Neuronal stem cell (in vitro differentiated cells): ENCODE results near the gene TRANK1.

ENCODE experiments used
- DNase-seq: peaks from one replicate; pipeline ENCODE4 v3.0.0-alpha.2; 2013; ENCODE audit warnings: low spot score
- H2AFZ ChIP-seq: one replicate; pipeline ENCODE4 v1.6.1; 2013; ENCODE audit warnings: mild to moderate bottlenecking, low read length, inconsistent platforms
- H2AK5ac ChIP-seq: 2 replicates; pipeline ENCODE4 v1.6.1; 2013; ENCODE audit warnings: low read depth, mild to moderate bottlenecking, inconsistent platforms, low read length, moderate library complexity, mixed read lengths
- H2BK120ac ChIP-seq: 2 replicates; pipeline ENCODE4 v1.6.1; 2013; ENCODE audit warnings: low read depth, mild to moderate bottlenecking, inconsistent platforms, low read length, moderate library complexity, mixed read lengths
- H2BK12ac ChIP-seq: one replicate; pipeline ENCODE4 v1.6.1; 2013; ENCODE audit warnings: low read length, inconsistent platforms
- H2BK15ac ChIP-seq: 2 replicates; pipeline ENCODE4 v1.6.1; 2013; ENCODE audit warnings: mild to moderate bottlenecking, low read length, inconsistent platforms, mixed read lengths
- H2BK5ac ChIP-seq: one replicate; pipeline ENCODE4 v1.6.1; 2013; ENCODE audit warnings: inconsistent platforms, mild to moderate bottlenecking, low read length, moderate library complexity
- H3K14ac ChIP-seq: one replicate; pipeline ENCODE4 v1.6.1; 2013; ENCODE audit warnings: low read length, inconsistent platforms
- H3K18ac ChIP-seq: 2 replicates; pipeline ENCODE4 v1.6.1; 2013; ENCODE audit warnings: low read length, inconsistent platforms
- H3K23ac ChIP-seq: 2 replicates; pipeline ENCODE4 v1.6.1; 2013; ENCODE audit warnings: low read depth, mild to moderate bottlenecking, mixed read lengths, low read length, inconsistent platforms; ENCODE audit not compliant: poor library complexity
- H3K27ac ChIP-seq: replicated peaks from 3 replicates; pipeline ENCODE4 v1.5.1; 2013; ENCODE audit warnings: low read length, inconsistent platforms
- H3K27me3 ChIP-seq, 3 experiments: 2 replicates each; pipeline ENCODE4 v1.6.1; 2013; ENCODE audit warnings: low read length in 3 of 3, mild to moderate bottlenecking in 2 of 3, inconsistent platforms in 1 of 3, low read depth in 1 of 3, mixed read lengths in 1 of 3, moderate library complexity in 1 of 3; ENCODE audit not compliant: control insufficient read depth in 3 of 3, insufficient read depth in 3 of 3
- H3K36me3 ChIP-seq, 2 donors: replicated peaks in 1 of 2; 2 replicates each; pipeline ENCODE4 v1.6.1; 2013; ENCODE audit warnings: low read length in 2 of 2; ENCODE audit not compliant: control insufficient read depth in 2 of 2, insufficient read depth in 2 of 2
- H3K4ac ChIP-seq: 2 replicates; pipeline ENCODE4 v1.6.1; 2013; ENCODE audit warnings: inconsistent platforms, mild to moderate bottlenecking, low read length, moderate library complexity
- H3K4me1 ChIP-seq, 2 donors: 1 replicate in 1 of 2; 2 replicates in 1 of 2; pipeline ENCODE4 v1.6.1; 2013; ENCODE audit warnings: low read length in 2 of 2, low read depth in 1 of 2; ENCODE audit not compliant: control insufficient read depth in 2 of 2, insufficient read depth in 1 of 2
- H3K4me2 ChIP-seq: one replicate; pipeline ENCODE4 v1.6.1; 2013; ENCODE audit warnings: mild to moderate bottlenecking, low read length, inconsistent platforms; ENCODE audit not compliant: insufficient read depth, poor library complexity, severe bottlenecking
- H3K4me3 ChIP-seq, 2 donors: 2 replicates each; pipeline ENCODE4 v1.5.1; 2013; ENCODE audit warnings: low read length in 2 of 2, mild to moderate bottlenecking in 2 of 2, inconsistent platforms in 1 of 2, moderate library complexity in 1 of 2
- H3K79me1 ChIP-seq: one replicate; pipeline ENCODE4 v1.6.1; 2013; ENCODE audit warnings: low read depth, mild to moderate bottlenecking, inconsistent platforms, low read length, moderate library complexity
- H3K9ac ChIP-seq: one replicate; pipeline ENCODE4 v1.6.1; 2013; ENCODE audit warnings: mild to moderate bottlenecking, low read depth, low read length, inconsistent platforms; ENCODE audit not compliant: poor library complexity
- H3K9me3 ChIP-seq, 2 donors: replicated peaks in 1 of 2; 2 replicates each; pipeline versions ENCODE3 to v1.6.1; 2013; ENCODE audit warnings: low read length in 2 of 2, mild to moderate bottlenecking in 2 of 2, inconsistent platforms in 1 of 2, low read depth in 1 of 2, mixed read lengths in 1 of 2, moderate library complexity in 1 of 2; ENCODE audit not compliant: control insufficient read depth in 2 of 2, insufficient read depth in 1 of 2
- H4K8ac ChIP-seq: one replicate; pipeline ENCODE4 v1.6.1; 2013; ENCODE audit warnings: low read depth, mild to moderate bottlenecking, inconsistent platforms, low read length, moderate library complexity
- H4K91ac ChIP-seq: one replicate; pipeline ENCODE4 v1.6.1; 2013; ENCODE audit warnings: low read length, low read depth, mild to moderate bottlenecking, inconsistent platforms; ENCODE audit not compliant: poor library complexity
- WGBS, 2 donors: extraction: QIAGEN DNeasy Blood & Tissue Kit; methylation state at CpG; one replicate each; pipeline ENCODE4 v1.1.7; 2013; ENCODE audit warnings: missing lambda C conversion rate in 2 of 2, mixed read lengths in 1 of 2; ENCODE audit not compliant: insufficient read length in 2 of 2, insufficient replicate concordance in 1 of 2; ENCODE audit errors: extremely low coverage in 2 of 2; 5-methylcytosine and 5-hydroxymethylcytosine counted together

TRANK1 gene

DNA sequence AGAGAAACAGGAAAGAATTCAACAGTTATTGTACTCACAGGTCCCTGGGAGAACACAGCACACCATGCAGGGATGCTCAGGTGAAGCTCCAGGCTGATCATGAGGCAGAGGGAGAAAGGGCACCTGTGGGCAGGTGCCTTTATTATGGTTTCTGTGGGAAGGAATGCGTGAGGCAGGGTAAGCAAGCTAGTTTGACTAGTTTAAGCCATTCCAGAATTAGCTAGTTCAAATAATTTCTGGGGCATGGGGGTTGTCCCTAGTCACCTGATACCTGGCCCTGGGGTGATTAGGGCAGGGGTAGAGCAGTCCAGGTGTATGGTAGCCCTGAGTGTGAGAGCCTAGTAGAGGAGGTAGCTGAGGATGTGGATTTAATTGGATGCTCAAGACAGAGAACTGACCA, 132.6 kb downstream of the TRANK1 start:
- Histone ChIP-seq H2BK5ac (no peak overlapping the region), H2AK5ac (no peak overlapping the region), H2BK15ac (no peak overlapping the region), H3K4me2 (no peak overlapping the region), H3K4ac (no peak overlapping the region), H3K79me1 (no peaks in the 10 kb centered on the region), H2AFZ (no peak overlapping the region), H3K23ac (no peak overlapping the region), H3K9me3 (no peaks in the 10 kb centered on the region), H3K14ac (no peak overlapping the region), H3K27ac (no peak overlapping the region), H2BK120ac (no peak overlapping the region), H3K4me1 (peaks cover 0 to 6% of the 10 kb centered on the region in 2 donors), H3K4me3 (no peak overlapping the region), H3K27me3 (peaks cover 0 to 14% (median 0%) of the 10 kb centered on the region in 3 experiments), H3K36me3 (no peaks in the 10 kb centered on the region), H2BK12ac (no peak overlapping the region), H3K9ac (no peak overlapping the region), H4K8ac (no peak overlapping the region), H4K91ac (no peak overlapping the region), H3K18ac (no peak overlapping the region)
- WGBS, 2 donors = no CpG with 5 or more reads among the region's 1 CpG
- no peak for DNase-seq

GRCh38 chr3:36811768-36812167, 133.1 kb downstream of the TRANK1 start:
- H2AFZ ChIP-seq = no peak overlapping the region
- DNase-seq = no peak
- no peak overlapping the region for H3K27ac ChIP-seq
- H4K8ac ChIP-seq = no peak overlapping the region
- no peaks in the 10 kb centered on the region for H3K36me3 ChIP-seq
- H2BK5ac ChIP-seq = no peak overlapping the region
- no peak overlapping the region for H3K4ac ChIP-seq
- H3K9me3 ChIP-seq = no peaks in the 10 kb centered on the region
- H3K4me2 ChIP-seq = no peak overlapping the region
- no peak overlapping the region for H2BK15ac ChIP-seq
- no peak overlapping the region for H4K91ac ChIP-seq
- H3K23ac ChIP-seq = no peak overlapping the region
- no peak overlapping the region for H3K14ac ChIP-seq
- WGBS, 2 donors = no CpG with 5 or more reads among the region's 2 CpGs
- no peak overlapping the region for H2AK5ac ChIP-seq
- H2BK120ac ChIP-seq = no peak overlapping the region
- H3K18ac ChIP-seq = no peak overlapping the region
- H3K27me3 ChIP-seq = peaks cover 0 to 9% (median 0%) of the 10 kb centered on the region in 3 experiments
- H2BK12ac ChIP-seq = no peak overlapping the region
- H3K4me3 ChIP-seq = no peak overlapping the region
- H3K79me1 ChIP-seq = no peaks in the 10 kb centered on the region
- H3K9ac ChIP-seq = no peak overlapping the region
- H3K4me1 ChIP-seq = peaks cover 0 to 6% of the 10 kb centered on the region in 2 donors

DNA sequence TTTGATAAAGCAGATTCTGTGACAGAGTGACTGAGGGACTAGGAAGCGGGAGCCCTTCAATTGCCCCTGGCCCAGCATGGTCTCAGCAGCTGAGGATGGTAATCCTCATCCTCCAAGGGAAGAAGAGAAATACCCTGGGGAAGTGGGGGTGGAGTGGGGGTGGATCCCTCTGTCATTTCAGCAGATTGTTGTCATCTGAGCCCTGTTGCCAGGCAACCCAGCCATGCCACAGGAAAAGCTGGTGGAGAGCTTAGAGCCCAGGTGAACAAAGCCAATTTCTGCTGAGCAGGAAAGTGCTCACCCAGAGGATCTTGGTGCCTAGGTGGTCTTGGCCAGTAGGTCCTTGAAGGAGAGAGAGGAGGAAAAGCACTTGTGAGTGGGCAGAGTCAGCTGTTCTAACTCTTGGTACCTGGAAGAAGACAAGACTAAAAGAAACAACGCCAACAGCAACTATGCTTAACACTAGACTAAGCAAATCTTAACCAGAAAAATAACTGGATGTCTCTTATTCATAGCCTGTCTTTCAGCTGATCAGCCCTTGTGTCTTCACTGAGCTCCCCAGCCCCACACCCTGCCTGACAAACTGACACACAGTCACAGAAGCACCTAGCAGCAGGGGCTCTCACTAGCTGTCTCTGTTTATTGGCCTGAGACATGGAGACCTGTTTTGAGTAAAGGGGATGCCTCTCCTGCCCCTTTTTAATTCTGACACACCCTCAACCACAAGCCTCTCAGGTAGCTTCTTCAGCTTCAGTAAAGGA, 140.4 kb downstream of the TRANK1 start:
- Histone ChIP-seq H2AK5ac (no peak overlapping the region), H2BK12ac (no peak overlapping the region), H4K8ac (no peak overlapping the region), H3K4me2 (no peak overlapping the region), H3K23ac (no peak overlapping the region), H3K14ac (no peak overlapping the region), H3K4me3 (no peak overlapping the region), H3K9me3 (peaks cover 0 to 4% of the 10 kb centered on the region in 2 donors), H3K27ac (no peak overlapping the region), H3K27me3 (no peaks in the 10 kb centered on the region), H3K4ac (no peak overlapping the region), H4K91ac (no peak overlapping the region), H3K79me1 (no peaks in the 10 kb centered on the region), H3K4me1 (peaks cover 0 to 2% of the 10 kb centered on the region in 2 donors), H3K36me3 (no peaks in the 10 kb centered on the region), H3K9ac (no peak overlapping the region), H2BK5ac (no peak overlapping the region), H2BK120ac (no peak overlapping the region), H2BK15ac (no peak overlapping the region), H3K18ac (no peak overlapping the region), H2AFZ (no peak overlapping the region)
- no CpG with 5 or more reads among the region's 2 CpGs for WGBS, 2 donors
- no peak for DNase-seq

- no peak overlapping the region for H2AFZ ChIP-seq
- H3K14ac ChIP-seq = no peak overlapping the region
- no peak overlapping the region for H3K27ac ChIP-seq
- H4K8ac ChIP-seq = no peak overlapping the region
- peaks cover 0 to 2% of the 10 kb centered on the region in 2 donors for H3K4me1 ChIP-seq
- H3K4me3 ChIP-seq = no peak overlapping the region
- H4K91ac ChIP-seq = no peak overlapping the region
- no peak overlapping the region for H2BK15ac ChIP-seq
- no peaks in the 10 kb centered on the region for H3K27me3 ChIP-seq
- no peak overlapping the region for H3K4ac ChIP-seq
- no peak overlapping the region for H3K18ac ChIP-seq
- H2BK120ac ChIP-seq = no peak overlapping the region
- H2BK5ac ChIP-seq = no peak overlapping the region
- H3K23ac ChIP-seq = no peak overlapping the region
- no peak overlapping the region for H2BK12ac ChIP-seq
- H3K79me1 ChIP-seq = no peaks in the 10 kb centered on the region
- H3K9ac ChIP-seq = no peak overlapping the region
- WGBS, 2 donors = no CpG with 5 or more reads among the region's 5 CpGs
- DNase-seq = no peak
- H3K9me3 ChIP-seq = peaks cover 0 to 4% of the 10 kb centered on the region in 2 donors
- no peak overlapping the region for H3K4me2 ChIP-seq
- no peak overlapping the region for H2AK5ac ChIP-seq
- no peaks in the 10 kb centered on the region for H3K36me3 ChIP-seq
Measured at GRCh38 chr3:36803091-36803791, 141.6 kb downstream of the TRANK1 start.
